Activated CD4-positive, alpha-beta memory T cell treated with anti-CD3 and anti-CD28 coated beads, Interleukin-2, amount 10 ng/mL, durations not matched to agents 7 days and 5 days (primary cell): Measurements from ENCODE around the gene COL5A1. TPM values are rescaled to one million over a fixed set of nuclear protein-coding genes. Genes with fewer than 3 reads are reported as not detected.

Source experiments
- CTCF ChIA-PET: fragments of 350-600 bp; sonication (Branson Sonifier 250); formaldehyde crosslinking; loops from one replicate; lab custom pipeline; 2021; ENCODE audit warnings: antibody characterized with exemption, inconsistent platforms; lab: Charles Lee
- POLR2A ChIA-PET: fragments of 350-600 bp; sonication (Branson Sonifier 250); formaldehyde crosslinking; loops from one replicate; lab custom pipeline; 2021; ENCODE audit warnings: antibody characterized with exemption; lab: Charles Lee
- DNase-seq: peaks from one replicate; pipeline ENCODE4 v3.0.0-alpha.2; 2020
- H3K27ac Mint-ChIP-seq: one replicate; pipeline ENCODE4 v1.8.0; 2021; ENCODE audit warnings: mild to moderate bottlenecking, mixed read lengths
- H3K27me3 Mint-ChIP-seq: one replicate; pipeline ENCODE4 v1.8.0; 2021; ENCODE audit warnings: mixed read lengths
- H3K36me3 Mint-ChIP-seq: one replicate; pipeline ENCODE4 v1.8.0; 2021; ENCODE audit warnings: low read depth, mixed read lengths
- H3K4me1 Mint-ChIP-seq: one replicate; pipeline ENCODE4 v1.8.0; 2021; ENCODE audit warnings: mixed read lengths
- H3K4me3 Mint-ChIP-seq: one replicate; pipeline ENCODE4 v1.8.0; 2021; ENCODE audit warnings: mild to moderate bottlenecking, mixed read lengths
- H3K9me3 Mint-ChIP-seq: one replicate; pipeline ENCODE4 v1.8.0; 2021; ENCODE audit warnings: mixed read lengths
- total RNA-seq, 2 experiments: library from RNA; stranded (reverse); gene quantifications; one replicate each; pipeline ENCODE4 v1.2.3, GENCODE V29; 2021

Gene COL5A1
- total RNA-seq, 2 experiments from 2014 or later = 0.10 to 0.13 TPM

DNA sequence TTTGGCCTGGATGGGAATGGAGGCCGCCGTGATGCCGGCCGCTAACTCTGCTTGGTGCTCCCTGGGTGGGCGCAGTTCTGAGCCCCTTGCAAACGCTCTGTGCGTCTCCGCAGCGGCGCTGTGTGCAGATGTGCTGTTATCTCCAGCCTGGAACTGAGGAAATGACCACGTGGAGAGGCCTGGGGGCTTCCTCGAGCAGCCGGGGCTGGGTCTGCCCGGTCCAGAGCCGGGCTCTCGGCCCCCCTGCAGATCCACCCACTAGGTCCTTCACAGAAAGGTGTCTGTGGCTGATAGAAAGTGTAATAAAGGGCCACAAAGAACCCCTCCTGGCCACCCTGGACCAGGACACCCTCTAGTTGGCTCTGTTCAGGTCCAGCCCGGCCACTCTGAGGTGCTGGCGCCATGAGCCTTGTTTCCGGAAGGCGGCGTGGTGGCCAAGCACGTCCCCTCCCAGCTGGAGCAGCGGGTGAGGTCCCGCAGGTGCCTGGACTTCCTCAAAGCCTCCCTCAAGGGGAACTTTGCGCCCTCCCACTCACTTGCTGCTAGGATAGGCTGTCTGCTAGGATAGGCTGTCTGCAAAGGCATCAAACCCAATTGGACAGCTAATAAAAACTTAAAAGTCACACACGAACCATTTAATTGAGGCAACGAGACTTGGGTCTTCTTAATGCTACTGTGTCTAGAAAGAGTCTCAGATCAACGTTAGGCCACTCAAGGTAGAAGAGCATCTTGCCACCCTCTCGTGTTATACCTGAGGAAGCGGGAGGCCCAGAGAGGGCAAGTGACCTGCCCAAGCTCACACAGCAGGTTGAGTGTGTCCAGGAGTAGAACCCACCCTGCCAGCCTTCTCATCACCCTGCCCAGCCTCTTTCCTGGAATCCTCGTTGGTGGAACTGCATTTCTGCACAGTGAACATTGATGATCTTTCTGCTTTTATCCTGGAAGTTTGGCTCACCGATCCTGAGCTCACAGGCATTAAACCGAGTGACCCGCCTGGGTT lies 129.7 kb downstream of the COL5A1 start:
- no peak for DNase-seq
- H3K4me1 Mint-ChIP-seq = no peaks in the 10 kb centered on the region
- H3K27me3 Mint-ChIP-seq = peaks cover 3% of the 10 kb centered on the region
- CTCF ChIA-PET = no interaction called here
- no peak overlapping the region for H3K27ac Mint-ChIP-seq
- no peaks in the 10 kb centered on the region for H3K9me3 Mint-ChIP-seq
- H3K4me3 Mint-ChIP-seq = no peak overlapping the region
- POLR2A ChIA-PET = no interaction called here
- no peaks in the 10 kb centered on the region for H3K36me3 Mint-ChIP-seq

DNA sequence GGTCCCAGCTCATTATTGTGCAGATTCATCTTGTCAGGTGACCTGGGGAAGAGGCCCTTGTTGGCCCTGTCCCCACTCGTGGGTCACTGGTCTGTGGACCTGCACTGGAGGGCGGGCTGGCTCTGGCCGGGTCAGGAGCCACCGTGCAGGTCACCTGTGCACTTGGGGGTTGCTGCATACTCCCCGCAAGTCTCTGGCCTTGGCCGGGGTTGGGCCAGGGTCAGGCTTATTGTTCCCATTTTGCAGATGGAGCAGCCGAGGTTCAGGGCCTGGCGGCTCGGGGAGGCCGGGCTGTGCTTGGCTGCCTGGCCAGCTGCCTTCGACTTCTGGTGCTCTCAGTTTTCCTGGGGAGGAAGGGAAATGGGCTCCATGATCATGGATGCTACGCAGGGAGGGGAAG lies 130.7 kb downstream of the COL5A1 start:
- H3K27me3 Mint-ChIP-seq = peaks cover 3% of the 10 kb centered on the region
- H3K9me3 Mint-ChIP-seq = no peaks in the 10 kb centered on the region
- POLR2A ChIA-PET = no interaction called here
- H3K27ac Mint-ChIP-seq = no peak overlapping the region
- no peak for DNase-seq
- no peaks in the 10 kb centered on the region for H3K4me1 Mint-ChIP-seq
- CTCF ChIA-PET = no interaction called here
- H3K4me3 Mint-ChIP-seq = no peak overlapping the region
- no peaks in the 10 kb centered on the region for H3K36me3 Mint-ChIP-seq

DNA sequence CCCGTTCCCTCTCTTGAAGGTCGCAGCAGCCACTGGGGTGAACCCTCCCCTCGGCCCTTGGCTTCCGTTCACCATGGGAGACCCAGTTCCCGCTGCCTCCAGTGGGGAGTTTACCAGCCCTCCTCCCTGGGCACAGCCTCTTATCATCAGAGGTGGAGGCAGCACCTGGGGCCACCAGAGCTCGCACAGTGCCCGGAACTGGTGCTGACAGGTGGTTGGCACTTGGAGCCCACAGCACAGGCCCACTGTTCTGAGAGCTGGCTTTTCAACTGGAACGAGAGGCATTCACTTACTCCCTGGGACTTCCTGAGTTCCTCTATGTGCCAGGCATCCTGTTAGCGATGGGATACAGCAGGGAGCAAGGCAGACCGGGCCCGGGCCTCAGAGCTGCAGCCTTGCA lies 132.2 kb downstream of the COL5A1 start:
- DNase-seq = no peak
- no peaks in the 10 kb centered on the region for H3K4me1 Mint-ChIP-seq
- no peaks in the 10 kb centered on the region for H3K9me3 Mint-ChIP-seq
- H3K4me3 Mint-ChIP-seq = no peak overlapping the region
- ChIA-PET CTCF (no interaction called here), POLR2A (no interaction called here)
- H3K27ac Mint-ChIP-seq = no peak overlapping the region
- H3K36me3 Mint-ChIP-seq = no peaks in the 10 kb centered on the region
- H3K27me3 Mint-ChIP-seq = peaks cover 3% of the 10 kb centered on the region

DNA sequence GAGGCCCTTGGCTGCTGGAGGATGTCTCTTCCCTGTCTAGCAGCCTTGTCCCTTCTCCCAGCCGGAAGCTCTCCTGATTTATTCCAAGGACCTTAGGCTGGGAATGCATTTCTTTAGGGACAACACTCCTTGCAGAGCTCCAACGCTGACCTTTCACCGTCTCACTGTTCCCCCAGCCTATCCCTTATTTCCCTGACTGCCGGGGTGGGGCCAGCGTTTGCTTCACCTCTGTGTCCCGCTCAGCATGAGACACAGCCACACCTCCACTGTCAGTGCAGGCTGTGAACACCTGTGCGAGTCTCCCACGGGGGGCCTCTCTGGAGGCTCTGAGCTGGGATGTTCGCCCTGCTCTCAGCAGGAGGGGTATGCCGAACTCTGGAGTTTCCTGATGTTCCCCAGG lies 132.8 kb downstream of the COL5A1 start:
- H3K4me3 Mint-ChIP-seq = no peak overlapping the region
- DNase-seq = no peak
- peaks cover 3% of the 10 kb centered on the region for H3K27me3 Mint-ChIP-seq
- no peaks in the 10 kb centered on the region for H3K4me1 Mint-ChIP-seq
- H3K27ac Mint-ChIP-seq = no peak overlapping the region
- POLR2A ChIA-PET = no interaction called here
- no peaks in the 10 kb centered on the region for H3K36me3 Mint-ChIP-seq
- H3K9me3 Mint-ChIP-seq = no peaks in the 10 kb centered on the region
- CTCF ChIA-PET = no interaction called here

DNA sequence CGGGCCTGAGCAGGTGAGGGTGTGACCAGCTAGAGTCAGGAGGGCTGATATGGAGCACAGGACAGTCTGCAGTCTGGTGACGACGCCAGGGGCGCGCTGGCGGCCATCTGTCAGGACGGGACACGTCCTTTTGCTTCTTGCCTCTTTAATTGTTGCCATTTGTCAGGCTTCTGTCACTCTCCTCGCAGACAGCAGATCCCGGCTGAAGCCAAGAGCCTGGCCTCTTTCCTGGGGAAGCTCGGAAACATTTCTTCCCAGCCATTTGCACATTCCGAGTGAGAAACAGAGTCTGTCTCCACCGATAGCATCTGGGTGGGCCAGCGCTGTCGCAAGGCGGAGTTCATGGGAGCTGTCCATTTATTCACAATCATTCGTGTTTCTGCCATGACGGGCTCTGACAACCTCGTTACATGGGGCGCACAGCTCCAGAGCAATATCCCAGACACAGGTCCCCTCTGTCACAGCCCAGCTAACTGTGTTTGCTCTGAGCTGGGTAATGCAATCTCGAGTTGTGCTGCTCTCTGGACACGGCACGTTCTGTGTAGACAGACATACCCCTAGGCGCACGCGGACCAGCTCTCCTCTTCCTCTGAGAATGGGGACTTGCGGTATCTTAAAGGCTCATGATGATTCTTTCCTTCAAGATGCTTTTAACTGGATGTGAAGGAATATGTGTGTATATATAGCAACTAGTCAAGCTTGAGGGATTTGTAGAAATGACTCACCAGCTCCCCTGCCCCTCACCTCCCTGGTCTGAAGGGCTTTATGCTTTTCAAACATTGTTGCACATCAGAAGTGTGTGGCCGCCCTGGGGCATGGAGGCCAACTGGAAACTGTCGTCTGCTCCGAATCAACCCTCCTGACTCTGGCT lies 133.7 kb downstream of the COL5A1 start:
- ChIA-PET CTCF (no interaction called here), POLR2A (no interaction called here)
- H3K27ac Mint-ChIP-seq = no peak overlapping the region
- H3K27me3 Mint-ChIP-seq = peaks cover 3% of the 10 kb centered on the region
- no peaks in the 10 kb centered on the region for H3K36me3 Mint-ChIP-seq
- no peaks in the 10 kb centered on the region for H3K9me3 Mint-ChIP-seq
- no peak overlapping the region for H3K4me3 Mint-ChIP-seq
- no peaks in the 10 kb centered on the region for H3K4me1 Mint-ChIP-seq
- no peak for DNase-seq

DNA sequence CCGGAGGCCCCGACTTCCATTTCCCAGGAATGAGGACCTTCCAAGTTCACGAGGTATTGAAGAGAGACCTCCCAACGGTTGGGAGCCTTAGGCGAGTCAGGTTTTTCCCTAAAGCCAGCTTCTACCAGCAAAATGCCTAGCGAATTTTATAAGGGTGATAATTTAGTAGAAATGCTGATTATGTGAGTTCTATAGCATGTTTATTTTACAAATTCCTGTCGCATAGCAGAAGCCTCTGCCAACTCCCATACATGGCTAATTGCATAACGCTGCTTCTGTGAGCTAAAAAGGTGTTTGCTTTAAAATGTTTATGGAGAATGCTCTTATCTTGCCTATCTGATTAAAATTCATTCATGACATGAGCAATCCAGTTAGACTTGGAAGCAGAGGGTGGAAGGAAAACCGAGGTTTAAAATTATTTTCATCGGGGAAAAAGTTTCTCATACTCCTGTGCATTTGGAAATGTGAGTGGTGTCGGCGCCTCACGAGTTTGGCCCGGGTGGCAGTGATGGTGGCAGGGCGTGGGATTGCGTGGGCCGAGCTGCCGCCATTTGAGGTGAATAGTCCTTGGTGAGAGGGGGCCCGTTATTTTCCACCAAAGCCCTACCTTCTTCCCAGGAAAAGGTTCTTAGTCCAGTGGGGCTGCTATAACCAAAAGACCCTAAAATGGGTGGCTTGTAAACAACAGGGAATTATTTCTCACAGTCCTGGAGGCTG lies 134.6 kb downstream of the COL5A1 start:
- H3K27me3 Mint-ChIP-seq = peaks cover 3% of the 10 kb centered on the region
- H3K9me3 Mint-ChIP-seq = no peaks in the 10 kb centered on the region
- H3K27ac Mint-ChIP-seq = no peak overlapping the region
- no peaks in the 10 kb centered on the region for H3K36me3 Mint-ChIP-seq
- ChIA-PET CTCF (no interaction called here), POLR2A (no interaction called here)
- no peak overlapping the region for H3K4me3 Mint-ChIP-seq
- no peaks in the 10 kb centered on the region for H3K4me1 Mint-ChIP-seq
- no peak for DNase-seq

DNA sequence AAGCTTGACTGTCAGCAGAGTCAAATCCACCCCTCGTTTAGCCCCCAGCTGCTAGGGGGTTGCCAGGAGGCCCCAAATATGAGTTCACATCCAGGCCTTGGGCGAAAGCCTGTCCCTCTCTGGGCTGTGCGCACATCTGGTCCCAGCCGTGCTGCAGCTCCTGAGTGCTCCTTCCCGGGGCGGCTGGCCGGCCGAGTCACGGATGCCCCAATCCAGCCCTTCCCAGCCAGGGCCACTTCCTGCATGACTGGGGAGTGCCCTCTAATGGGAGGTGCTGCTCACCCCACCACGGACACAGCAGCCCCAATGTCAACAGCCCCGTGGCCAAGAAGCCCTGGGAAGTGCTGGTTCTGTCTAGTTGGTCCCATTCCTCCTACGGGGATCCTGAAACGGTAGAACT lies 135.6 kb downstream of the COL5A1 start:
- Mint-ChIP-seq H3K36me3 (no peaks in the 10 kb centered on the region), H3K4me3 (no peak overlapping the region), H3K27ac (no peak overlapping the region), H3K27me3 (no peaks in the 10 kb centered on the region), H3K4me1 (no peaks in the 10 kb centered on the region), H3K9me3 (no peaks in the 10 kb centered on the region)
- no peak for DNase-seq
- ChIA-PET POLR2A (no interaction called here), CTCF (no interaction called here)

DNA sequence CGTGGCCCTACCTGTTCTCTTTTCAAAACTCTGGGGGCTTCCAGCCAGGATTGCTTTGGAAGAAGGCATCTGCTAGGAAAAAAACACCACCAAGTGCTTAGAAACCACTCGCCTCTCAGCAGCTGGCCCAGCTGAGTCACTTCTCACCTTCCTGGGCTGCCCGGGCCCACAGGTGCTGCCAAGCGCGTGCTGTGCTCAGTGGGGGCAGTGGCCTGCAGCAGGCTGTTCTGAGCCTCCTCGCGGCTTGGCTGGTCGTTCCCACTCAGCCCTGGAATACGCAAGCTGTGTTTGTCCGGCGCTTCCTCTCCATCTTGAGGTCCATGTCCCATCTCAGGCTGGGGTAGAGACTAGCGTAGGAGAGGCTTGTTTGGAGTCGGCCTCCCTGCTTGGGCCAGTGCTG lies 136.6 kb downstream of the COL5A1 start:
- no peak for DNase-seq
- Mint-ChIP-seq H3K27ac (no peak overlapping the region), H3K4me3 (no peak overlapping the region), H3K27me3 (no peaks in the 10 kb centered on the region), H3K4me1 (no peaks in the 10 kb centered on the region), H3K36me3 (no peaks in the 10 kb centered on the region), H3K9me3 (no peaks in the 10 kb centered on the region)
- ChIA-PET POLR2A (no interaction called here), CTCF (no interaction called here)

DNA sequence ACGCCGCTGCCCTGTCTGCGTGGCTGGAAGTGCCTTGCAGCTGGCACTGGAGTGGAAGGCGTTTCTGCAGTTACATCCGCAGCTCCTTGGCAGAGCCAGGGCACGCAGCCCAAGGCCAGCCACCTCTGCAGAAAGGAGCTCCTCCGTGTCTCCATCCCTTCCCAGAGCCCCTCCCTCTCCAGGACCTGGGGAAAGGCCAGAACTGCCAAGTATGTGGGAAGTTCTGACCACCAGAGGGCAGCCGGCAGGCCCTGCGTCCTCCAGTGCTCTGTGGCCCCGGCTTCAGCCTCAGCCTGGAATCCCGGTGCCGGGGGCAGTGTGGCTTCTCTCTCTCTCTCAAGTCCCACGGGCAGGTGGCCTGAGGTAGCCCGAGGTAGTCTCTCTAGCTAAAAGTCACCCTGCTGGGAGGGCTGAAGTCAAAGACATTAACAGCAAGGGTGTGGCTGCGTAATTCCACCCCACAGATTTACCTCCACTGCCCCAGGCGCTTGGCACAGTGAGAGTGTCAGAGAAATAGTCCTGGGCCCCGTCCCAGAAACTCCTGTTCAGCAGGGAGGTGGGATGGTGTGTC lies 137.3 kb downstream of the COL5A1 start:
- POLR2A ChIA-PET = no interaction called here
- DNase-seq = no peak
- CTCF ChIA-PET = no interaction called here

DNA sequence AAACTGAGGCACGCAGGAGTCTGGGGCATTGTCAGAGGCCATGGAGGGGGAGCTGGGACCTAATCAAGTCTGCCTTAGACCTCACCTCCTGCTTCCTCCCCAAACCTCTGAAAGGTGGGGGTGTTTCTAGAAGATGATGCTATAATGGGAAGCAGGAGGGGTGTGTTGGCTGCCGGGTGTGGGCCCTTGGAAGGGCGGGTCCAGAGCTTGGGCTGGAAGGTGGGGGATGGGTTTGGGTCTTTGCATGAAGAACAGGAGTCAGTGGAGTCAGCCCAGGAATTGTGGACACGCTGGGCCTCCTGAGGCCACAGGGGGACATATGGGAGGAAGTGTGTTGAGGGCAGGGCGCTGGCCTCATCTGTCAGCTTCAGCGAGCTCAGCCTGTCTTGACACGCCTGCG lies 138.0 kb downstream of the COL5A1 start:
- H3K27ac Mint-ChIP-seq = no peak overlapping the region
- DNase-seq = no peak
- H3K9me3 Mint-ChIP-seq = no peaks in the 10 kb centered on the region
- H3K4me1 Mint-ChIP-seq = no peaks in the 10 kb centered on the region
- ChIA-PET POLR2A (no interaction called here), CTCF (no interaction called here)
- H3K36me3 Mint-ChIP-seq = no peaks in the 10 kb centered on the region
- H3K4me3 Mint-ChIP-seq = no peak overlapping the region
- H3K27me3 Mint-ChIP-seq = no peaks in the 10 kb centered on the region

More for the DNA sequence above, 137.3 kb downstream of the COL5A1 start:
- H3K9me3 Mint-ChIP-seq = no peaks in the 10 kb centered on the region
- no peaks in the 10 kb centered on the region for H3K4me1 Mint-ChIP-seq
- no peaks in the 10 kb centered on the region for H3K36me3 Mint-ChIP-seq
- H3K27me3 Mint-ChIP-seq = no peaks in the 10 kb centered on the region
- H3K27ac Mint-ChIP-seq = no peak overlapping the region
- no peak overlapping the region for H3K4me3 Mint-ChIP-seq

DNA sequence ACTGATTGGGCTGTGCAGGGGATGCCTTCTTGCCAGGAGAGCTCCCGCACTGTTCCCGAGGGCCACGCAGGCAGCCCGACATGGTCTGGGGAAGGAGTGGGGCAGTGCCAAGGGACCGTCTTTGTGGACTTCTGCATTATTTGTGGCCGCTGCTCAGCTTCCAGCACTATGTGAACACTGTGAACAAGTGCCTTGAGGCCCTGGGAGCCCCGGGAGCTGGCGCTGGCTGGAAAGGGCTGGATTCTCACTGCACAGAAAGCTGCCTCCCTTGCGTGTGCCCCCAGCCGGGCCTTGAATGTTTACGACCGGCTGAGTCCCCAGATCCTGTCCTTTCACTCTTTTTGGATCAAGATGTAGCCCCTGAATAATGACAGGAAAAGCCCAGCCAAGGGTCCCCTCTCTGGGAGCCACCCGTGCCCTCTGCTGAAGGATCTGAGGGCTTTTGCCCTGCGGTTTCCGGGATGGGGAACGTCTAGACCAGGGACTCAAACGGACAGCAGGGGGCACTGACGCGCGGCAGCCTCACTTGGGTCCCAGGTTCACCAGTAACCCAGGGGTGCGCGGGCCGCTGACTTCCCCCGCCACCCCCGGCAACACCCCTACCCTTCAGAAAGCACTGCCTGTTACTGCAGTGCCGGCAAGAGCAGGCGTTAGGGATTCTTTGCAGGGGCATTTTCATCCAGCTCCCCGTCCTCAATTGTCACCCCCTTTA lies 140.1 kb downstream of the COL5A1 start:
- no peak overlapping the region for H3K4me3 Mint-ChIP-seq

DNA sequence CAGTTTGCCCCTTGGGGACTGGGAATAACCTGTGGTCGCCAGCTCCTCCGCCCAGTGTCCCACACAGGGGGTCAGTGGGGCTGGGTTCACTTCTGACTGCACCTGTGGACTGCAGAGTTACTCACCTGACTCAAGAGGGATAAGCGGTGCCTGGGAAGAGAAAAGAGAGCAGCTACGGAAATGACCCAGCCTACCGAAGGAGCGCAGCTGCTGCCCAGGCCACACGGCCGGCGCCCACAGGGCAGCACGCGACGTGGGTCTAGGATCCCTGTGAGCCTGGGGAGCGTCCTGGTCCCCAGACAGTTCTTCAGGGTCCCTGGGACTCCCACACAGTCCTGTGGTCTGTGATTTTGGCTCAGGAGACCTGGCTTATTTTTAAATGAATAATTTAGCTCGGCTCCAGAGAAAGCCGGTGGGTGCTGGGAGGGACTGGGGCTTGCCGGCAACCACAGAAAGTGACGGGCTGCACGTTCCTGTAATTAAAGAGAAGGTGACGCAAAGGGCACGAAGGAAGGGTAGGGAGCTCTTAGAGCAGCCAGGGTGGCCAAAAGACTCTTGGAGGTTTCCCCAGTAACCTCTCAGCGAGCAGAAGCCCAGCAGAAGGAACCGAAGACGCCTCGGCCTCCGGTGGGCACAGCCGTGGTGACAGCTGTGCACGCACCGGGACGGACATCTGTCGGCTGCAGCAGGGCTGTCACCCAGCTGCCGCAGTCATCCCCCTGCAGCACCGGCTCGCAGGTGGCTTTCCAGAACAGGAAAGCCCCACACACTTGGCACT lies 141.5 kb downstream of the COL5A1 start:
- Mint-ChIP-seq H3K27me3 (no peaks in the 10 kb centered on the region), H3K36me3 (no peaks in the 10 kb centered on the region)
- CTCF ChIA-PET = no interaction called here

More for the DNA sequence above, 140.1 kb downstream of the COL5A1 start:
- ChIA-PET CTCF (no interaction called here), POLR2A (no interaction called here)
- no peaks in the 10 kb centered on the region for H3K9me3 Mint-ChIP-seq
- H3K27me3 Mint-ChIP-seq = no peaks in the 10 kb centered on the region
- DNase-seq = no peak
- H3K36me3 Mint-ChIP-seq = no peaks in the 10 kb centered on the region
- no peak overlapping the region for H3K27ac Mint-ChIP-seq
- no peaks in the 10 kb centered on the region for H3K4me1 Mint-ChIP-seq

More for the DNA sequence above, 141.5 kb downstream of the COL5A1 start:
- no peak for DNase-seq
- Mint-ChIP-seq H3K4me3 (no peak overlapping the region), H3K4me1 (no peaks in the 10 kb centered on the region), H3K9me3 (no peaks in the 10 kb centered on the region), H3K27ac (no peak overlapping the region)
- POLR2A ChIA-PET = no interaction called here
